GM18505 (cell line): Measurements from ENCODE around the gene TBC1D3H.
"Not testable (repeated sequence)": the region's sequence is repeated elsewhere in the genome, so short reads cannot be mapped to it uniquely, and the experiment has no call there.

Experiments
- ATAC-seq: cut with Tn5 transposase; IDR thresholded peaks from one replicate; pipeline ENCODE4 v1.9.1; 2021; ENCODE audit not compliant: unreplicated experiment

Gene TBC1D3H

GRCh38 chr17:36388385-36389245, at the start of gene TBC1D3H:
TBC1D3H (minus strand) TSS chr17:36388435; CDS start chr17:36386895, 1,540 bp downstream.
- not testable (repeated sequence) for ATAC-seq

DNA sequence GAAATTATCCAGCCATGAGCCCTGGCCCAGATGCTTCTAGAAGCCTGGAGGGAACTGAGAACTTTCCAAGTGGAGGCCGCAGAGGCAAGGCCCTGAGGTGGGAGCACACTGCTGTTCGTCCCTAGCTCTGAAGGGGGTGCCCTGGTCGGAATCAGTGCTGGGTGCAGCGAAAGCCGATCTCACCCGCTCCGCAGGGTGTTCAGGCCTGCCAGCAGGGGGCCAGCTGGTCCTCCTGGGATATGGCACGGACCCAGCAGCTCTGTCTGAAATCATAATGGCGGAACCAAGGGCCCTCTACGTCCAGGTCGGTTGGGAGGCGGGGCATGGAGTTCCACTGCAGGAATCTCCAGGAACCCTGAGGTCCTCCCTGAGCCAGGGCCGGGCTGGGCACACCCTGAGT, 40.7 kb upstream of the TBC1D3H start:
- not testable (repeated sequence) for ATAC-seq

DNA sequence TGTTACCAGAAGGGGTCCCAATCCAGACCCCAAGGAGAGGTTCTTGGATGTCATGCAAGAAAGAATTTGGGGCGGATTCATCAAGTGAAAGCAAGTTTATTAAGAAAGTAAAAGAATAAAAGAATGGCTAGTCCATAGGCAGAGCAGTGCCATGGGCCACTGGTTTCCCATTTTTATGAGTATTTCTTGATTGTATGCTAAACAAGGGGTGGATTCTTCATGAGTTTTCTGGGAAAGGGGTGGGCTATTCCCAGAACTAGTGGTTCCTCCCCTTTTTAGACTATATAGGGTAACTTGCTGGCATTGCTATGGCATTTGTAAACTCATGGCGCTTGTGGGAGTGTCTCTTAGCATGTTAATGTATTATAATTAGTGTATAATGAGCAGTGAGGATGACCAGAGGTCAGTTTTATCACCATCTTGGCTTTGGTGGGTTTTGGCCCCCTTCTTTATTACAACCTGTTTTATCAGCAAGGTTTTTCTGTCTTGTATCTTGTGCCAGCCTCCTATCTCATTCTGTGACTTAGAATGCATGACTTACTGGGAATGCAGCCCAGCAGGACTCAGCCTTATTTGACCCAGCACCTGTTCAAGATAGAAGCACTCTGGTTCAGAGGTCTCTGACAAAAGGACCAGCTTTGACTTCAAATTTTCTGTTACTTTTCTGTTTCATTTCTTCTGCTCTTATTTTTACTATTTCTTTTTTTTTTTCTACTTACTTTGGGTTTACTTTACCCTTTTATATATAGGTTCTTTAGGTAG, 27.1 kb upstream of the TBC1D3H start:
- ATAC-seq: not testable (repeated sequence)

DNA sequence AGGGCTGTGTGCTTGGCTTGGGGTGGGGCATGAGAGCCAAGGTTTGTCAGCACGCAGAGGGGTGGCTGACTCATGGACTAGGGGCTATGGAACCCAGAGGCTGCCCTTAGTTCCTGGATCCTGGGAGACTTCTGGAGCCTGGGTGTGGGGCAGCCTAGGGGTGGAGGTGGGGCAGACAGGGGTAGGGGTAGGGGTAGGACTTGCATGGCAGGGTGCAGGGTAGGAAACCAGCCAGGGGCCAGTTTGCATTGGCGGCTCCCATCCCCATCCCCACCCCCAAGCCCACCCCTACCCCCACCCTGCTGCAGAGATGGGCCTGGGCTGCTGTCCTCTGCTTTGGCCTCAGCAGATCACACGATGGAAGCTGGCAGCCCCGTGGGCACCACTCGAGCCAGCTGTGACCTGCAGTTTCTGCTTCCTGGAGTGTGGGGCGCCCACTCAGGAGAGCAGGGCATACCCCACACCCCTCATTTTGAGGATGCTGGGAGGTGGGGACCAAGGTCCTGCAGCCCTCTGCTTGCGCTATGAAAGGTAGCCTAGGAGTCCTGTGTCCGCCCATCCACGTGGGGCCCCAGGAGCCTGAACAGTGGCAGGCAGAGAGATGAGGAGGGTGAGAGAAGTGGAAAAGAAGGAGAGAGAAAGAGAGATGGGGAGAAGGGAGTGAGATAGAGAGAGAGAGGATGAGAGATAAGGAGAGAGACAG, 2.9 kb upstream of the TBC1D3H start:
- not testable (repeated sequence) for ATAC-seq

DNA sequence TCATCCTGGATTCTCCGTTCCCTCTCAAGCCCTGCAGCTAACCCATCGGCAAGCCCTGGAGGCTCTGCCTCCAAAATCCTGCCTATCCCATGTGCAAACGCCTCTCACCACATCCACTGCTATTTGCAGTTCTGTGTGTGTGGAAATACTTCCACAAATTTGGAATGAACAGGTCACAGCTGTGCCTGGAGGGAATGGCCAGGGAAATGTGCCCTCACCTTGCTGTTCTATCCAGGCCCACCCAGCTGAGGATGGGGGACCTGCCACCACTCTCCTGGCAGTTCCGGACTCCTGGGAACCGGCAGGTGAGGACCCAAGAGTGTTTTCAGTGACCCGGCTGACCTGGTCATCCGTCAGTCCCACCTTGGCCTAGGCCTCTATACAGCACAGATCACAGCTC, 12.3 kb downstream of the TBC1D3H start:
- not testable (repeated sequence) for ATAC-seq

- ATAC-seq: not testable (repeated sequence)
Observed at GRCh38 chr17:36362496-36362895, 25.7 kb downstream of the TBC1D3H start.
